ENCODE results near the gene WNK2.

WNK2 gene

GRCh38 chr9:93303258-93303771, 119.4 kb downstream of the WNK2 start:
- Mint-ChIP-seq H3K4me3 (no peak overlapping the region), H3K36me3 (ENCODE audit: low read depth) (no peaks in the 10 kb centered on the region), H3K27ac (no peak overlapping the region), H3K9me3 (no peaks in the 10 kb centered on the region), H3K27me3 (no peaks in the 10 kb centered on the region), H3K4me1 (ENCODE audit: low read depth) (no peaks in the 10 kb centered on the region)

DNA sequence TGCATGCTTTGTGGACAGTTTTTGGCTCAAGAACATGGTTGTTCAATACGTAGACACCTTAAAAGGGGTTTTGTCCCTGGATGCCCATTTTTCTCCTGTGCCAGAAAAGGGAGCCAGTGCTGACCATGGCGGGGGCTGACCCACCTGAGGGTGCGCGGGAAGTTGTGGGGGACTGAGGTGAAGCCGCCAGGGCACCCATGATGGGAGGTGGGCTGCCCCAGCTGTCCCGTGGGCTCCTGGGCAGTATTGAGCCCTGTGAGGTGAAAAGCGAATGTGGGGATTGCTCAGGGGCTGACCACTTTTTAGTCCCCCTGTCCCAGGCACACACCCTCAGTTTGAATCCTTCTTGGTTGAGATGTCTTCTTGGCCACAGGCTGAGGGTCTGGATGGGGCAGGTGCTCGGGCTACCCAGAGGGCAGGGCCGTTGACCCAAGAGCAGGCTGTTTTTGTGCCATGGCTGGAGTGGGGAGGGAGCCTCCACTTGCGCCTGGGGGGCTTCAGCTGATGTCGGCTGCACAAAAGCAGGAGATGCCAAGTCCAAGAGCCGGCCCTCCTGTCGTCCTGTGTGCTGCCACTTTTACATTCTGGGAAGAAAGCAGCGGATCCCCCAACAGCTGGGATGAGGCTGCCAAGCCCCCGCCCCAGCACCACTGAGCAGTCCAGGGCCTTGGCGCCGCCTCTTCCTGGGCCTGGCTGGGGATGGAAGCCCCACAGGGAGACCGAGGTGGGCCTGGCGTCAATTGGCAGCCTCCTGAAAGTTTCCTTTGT, 120.1 kb downstream of the WNK2 start:
- Mint-ChIP-seq H3K27me3 (no peaks in the 10 kb centered on the region), H3K9me3 (no peaks in the 10 kb centered on the region), H3K4me1 (ENCODE audit: low read depth) (no peaks in the 10 kb centered on the region), H3K4me3 (no peak overlapping the region), H3K27ac (no peak overlapping the region), H3K36me3 (ENCODE audit: low read depth) (no peaks in the 10 kb centered on the region)

- H3K4me3 Mint-ChIP-seq = no peak overlapping the region
- H3K27me3 Mint-ChIP-seq = no peaks in the 10 kb centered on the region
- no peak overlapping the region for H3K27ac Mint-ChIP-seq
- no peaks in the 10 kb centered on the region for H3K9me3 Mint-ChIP-seq
- H3K4me1 Mint-ChIP-seq (ENCODE audit: low read depth) = no peaks in the 10 kb centered on the region
- H3K36me3 Mint-ChIP-seq (ENCODE audit: low read depth) = no peaks in the 10 kb centered on the region
Observed at GRCh38 chr9:93304574-93305496, 120.9 kb downstream of the WNK2 start.

GRCh38 chr9:93305497-93306020, 121.6 kb downstream of the WNK2 start:
- no peak overlapping the region for H3K4me3 Mint-ChIP-seq
- no peaks in the 10 kb centered on the region for H3K36me3 Mint-ChIP-seq (ENCODE audit: low read depth)
- H3K27me3 Mint-ChIP-seq = no peaks in the 10 kb centered on the region
- no peaks in the 10 kb centered on the region for H3K9me3 Mint-ChIP-seq
- no peaks in the 10 kb centered on the region for H3K4me1 Mint-ChIP-seq (ENCODE audit: low read depth)
- no peak overlapping the region for H3K27ac Mint-ChIP-seq

DNA sequence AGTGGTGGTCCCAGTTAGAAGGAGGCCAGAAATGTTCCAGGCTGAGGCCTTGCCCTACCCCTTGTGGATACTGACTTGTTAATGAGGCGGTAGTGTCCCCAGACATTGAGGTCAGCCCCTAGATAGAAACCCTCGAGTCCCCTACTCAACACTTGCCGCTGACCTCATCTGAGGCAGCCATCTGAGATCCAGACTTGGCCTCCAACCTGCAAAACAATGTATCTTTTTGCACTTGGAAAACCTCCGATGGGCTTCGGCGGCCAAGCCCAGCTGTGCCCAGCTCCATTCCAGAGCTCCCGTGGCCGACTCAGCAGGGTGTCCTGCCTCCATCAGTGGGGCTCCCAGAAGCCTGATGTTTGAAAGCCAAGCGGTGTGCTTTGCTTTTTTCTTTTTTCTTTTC, 122.1 kb downstream of the WNK2 start:
- Mint-ChIP-seq H3K9me3 (no peaks in the 10 kb centered on the region), H3K27ac (no peak overlapping the region), H3K4me1 (ENCODE audit: low read depth) (no peaks in the 10 kb centered on the region), H3K27me3 (no peaks in the 10 kb centered on the region), H3K36me3 (ENCODE audit: low read depth) (no peaks in the 10 kb centered on the region), H3K4me3 (no peak overlapping the region)

DNA sequence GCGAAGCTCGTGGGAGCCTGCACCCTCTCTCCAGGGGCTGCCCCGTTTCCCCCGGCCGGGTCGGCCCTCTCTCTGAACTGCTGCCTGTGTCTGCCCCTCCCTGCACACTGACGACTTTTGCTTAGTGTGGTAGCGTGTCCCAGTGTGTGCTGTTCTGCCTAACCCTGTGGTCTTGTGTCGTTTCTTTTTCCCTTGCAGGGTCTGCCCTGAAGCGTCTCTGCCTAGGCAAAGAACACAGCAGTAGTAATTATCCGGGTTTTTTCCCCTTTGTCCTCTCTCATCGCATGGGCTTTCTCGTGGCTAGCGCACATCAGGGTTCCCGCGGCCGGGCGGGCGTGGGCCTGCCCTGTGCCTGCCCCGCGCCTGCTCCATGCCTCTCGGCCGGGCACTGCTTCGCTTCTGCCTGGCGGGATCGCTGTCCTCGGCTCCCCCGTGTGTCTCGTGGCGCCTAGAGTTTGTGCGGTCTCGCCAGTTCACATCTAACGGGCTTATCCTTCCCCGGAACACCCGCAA, 122.7 kb downstream of the WNK2 start:
- Mint-ChIP-seq H3K27me3 (no peaks in the 10 kb centered on the region), H3K4me3 (no peak overlapping the region), H3K4me1 (ENCODE audit: low read depth) (no peaks in the 10 kb centered on the region), H3K27ac (no peak overlapping the region), H3K9me3 (no peaks in the 10 kb centered on the region), H3K36me3 (ENCODE audit: low read depth) (no peaks in the 10 kb centered on the region)

- H3K27ac Mint-ChIP-seq = no peak overlapping the region
- H3K4me1 Mint-ChIP-seq (ENCODE audit: low read depth) = no peaks in the 10 kb centered on the region
- no peaks in the 10 kb centered on the region for H3K9me3 Mint-ChIP-seq
- H3K4me3 Mint-ChIP-seq = no peak overlapping the region
- peaks cover 1% of the 10 kb centered on the region for H3K27me3 Mint-ChIP-seq
- no peaks in the 10 kb centered on the region for H3K36me3 Mint-ChIP-seq (ENCODE audit: low read depth)
Observed at GRCh38 chr9:93307468-93308157, 123.7 kb downstream of the WNK2 start.

DNA sequence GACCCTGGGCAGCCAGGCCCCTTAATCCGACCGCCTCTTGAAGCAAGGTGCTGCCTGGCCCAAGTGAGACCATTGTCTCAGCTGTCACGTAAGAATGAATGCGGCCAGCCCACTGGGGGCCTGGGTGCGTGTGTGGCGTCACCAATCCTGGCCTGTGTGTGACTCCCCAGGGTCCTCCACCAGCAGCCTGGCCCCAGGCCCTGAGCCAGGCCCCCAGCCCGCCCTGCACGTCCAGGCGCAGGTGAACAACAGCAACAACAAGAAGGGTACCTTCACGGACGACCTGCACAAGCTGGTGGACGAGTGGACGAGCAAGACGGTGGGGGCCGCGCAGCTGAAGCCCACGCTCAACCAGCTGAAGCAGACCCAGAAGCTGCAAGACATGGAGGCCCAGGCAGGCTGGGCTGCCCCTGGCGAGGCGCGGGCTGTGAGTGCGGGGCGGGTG, 124.2 kb downstream of the WNK2 start:
- Mint-ChIP-seq H3K4me3 (no peak overlapping the region), H3K9me3 (no peaks in the 10 kb centered on the region), H3K27me3 (peaks cover 6% of the 10 kb centered on the region), H3K27ac (no peak overlapping the region), H3K36me3 (ENCODE audit: low read depth) (no peaks in the 10 kb centered on the region), H3K4me1 (ENCODE audit: low read depth) (no peaks in the 10 kb centered on the region)

GRCh38 chr9:93308676-93309075, 124.7 kb downstream of the WNK2 start:
- Mint-ChIP-seq H3K4me1 (ENCODE audit: low read depth) (no peaks in the 10 kb centered on the region), H3K4me3 (no peak overlapping the region), H3K27ac (no peak overlapping the region), H3K27me3 (peaks cover 6% of the 10 kb centered on the region), H3K9me3 (no peaks in the 10 kb centered on the region), H3K36me3 (ENCODE audit: low read depth) (no peaks in the 10 kb centered on the region)

DNA sequence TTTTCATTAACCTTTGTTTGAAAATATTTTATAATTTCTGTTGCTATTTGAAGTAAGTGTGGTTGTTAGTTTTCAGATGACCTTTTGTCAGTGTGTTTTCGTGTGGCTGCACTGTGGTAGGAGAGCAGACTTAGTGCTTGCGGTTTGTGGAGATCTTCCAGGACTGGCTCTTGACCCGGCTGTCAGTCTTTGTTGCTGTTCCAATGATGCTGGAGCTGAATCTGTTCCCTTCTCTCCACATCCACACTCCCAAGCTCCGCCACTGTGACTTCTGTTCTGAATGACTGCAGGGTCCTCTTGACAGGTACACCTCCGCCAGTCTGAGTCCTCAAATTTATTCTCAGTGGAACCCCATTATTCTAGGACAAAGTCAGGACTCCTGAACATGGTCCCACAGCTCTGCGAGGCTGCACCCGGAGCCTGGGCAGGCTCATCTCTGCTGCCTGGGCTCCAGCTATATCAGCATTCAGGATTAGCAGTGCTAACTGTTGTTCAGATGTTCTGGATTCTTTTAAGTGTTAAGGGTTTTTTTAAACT, 126.0 kb downstream of the WNK2 start:
- H3K36me3 Mint-ChIP-seq (ENCODE audit: low read depth) = no peaks in the 10 kb centered on the region
- no peak overlapping the region for H3K27ac Mint-ChIP-seq
- H3K4me1 Mint-ChIP-seq (ENCODE audit: low read depth) = no peaks in the 10 kb centered on the region
- no peak overlapping the region for H3K4me3 Mint-ChIP-seq
- H3K9me3 Mint-ChIP-seq = no peaks in the 10 kb centered on the region
- peaks cover 6% of the 10 kb centered on the region for H3K27me3 Mint-ChIP-seq

DNA sequence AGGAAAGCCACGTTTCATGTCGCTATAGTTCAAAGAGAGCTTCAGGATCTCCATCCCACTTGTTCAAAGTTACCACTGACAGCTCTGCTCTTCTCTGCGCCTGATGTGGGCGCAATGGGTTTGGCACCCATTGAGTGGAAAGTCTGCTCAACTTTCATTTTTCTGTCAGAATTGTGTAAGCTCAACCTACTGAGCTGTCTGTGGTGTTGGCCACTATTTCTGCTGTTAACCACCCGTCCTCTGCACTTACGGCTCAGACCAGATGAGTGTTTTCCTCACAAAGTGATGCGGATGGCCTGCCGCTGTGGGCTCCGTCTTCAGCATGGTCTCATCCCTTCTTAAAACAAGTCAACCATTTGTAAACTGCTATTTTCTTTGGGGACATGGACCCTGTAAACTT, 131.2 kb downstream of the WNK2 start:
- no peak overlapping the region for H3K27ac Mint-ChIP-seq
- no peaks in the 10 kb centered on the region for H3K9me3 Mint-ChIP-seq
- H3K27me3 Mint-ChIP-seq = peaks cover 19% of the 10 kb centered on the region
- peaks cover 9% of the 10 kb centered on the region for H3K4me1 Mint-ChIP-seq (ENCODE audit: low read depth)
- no peaks in the 10 kb centered on the region for H3K36me3 Mint-ChIP-seq (ENCODE audit: low read depth)
- H3K4me3 Mint-ChIP-seq = no peak overlapping the region

GRCh38 chr9:93315960-93316359, 132.0 kb downstream of the WNK2 start:
- H3K36me3 Mint-ChIP-seq (ENCODE audit: low read depth) = no peaks in the 10 kb centered on the region
- peaks cover 19% of the 10 kb centered on the region for H3K27me3 Mint-ChIP-seq
- no peak overlapping the region for H3K27ac Mint-ChIP-seq
- H3K9me3 Mint-ChIP-seq = no peaks in the 10 kb centered on the region
- H3K4me3 Mint-ChIP-seq = no peak overlapping the region
- H3K4me1 Mint-ChIP-seq (ENCODE audit: low read depth) = peaks cover 9% of the 10 kb centered on the region

DNA sequence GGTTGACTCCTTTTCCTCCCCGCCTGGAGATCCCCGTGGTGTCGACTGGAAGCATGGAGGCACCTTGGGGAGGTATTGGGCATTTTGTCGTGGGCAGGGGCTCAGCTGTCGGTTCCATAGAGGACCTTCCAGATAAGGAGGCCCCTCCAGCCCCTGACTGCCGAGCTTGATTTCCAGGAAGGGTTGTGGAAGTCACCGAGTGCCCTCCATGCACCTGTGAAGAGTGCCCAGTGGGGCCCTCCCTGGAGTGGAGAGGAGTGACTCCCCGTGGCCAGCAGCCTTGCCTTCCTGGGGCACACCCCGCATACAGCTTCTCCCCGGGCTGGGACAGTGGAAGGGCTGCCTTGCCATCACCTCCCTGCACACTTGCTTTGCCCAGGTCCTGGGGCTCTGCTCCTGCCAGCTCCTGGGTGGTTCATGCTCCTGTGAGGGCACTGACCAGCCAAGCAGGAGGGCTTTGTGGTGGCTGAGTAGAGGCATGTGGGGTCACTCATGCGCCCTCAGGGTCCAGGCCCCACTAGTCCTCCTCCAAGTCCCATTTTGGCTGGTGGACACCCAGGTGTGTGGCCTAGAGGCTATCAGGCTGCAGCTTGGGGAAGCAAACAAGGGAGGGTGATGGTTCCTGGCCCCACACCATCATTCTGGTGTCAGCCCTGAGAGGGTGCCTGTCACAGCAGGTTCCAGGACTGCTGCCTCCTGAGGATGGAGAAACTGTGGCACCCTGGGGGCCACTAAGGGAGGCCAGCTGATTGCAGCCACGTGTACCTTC, 133.0 kb downstream of the WNK2 start:
- peaks cover 19% of the 10 kb centered on the region for H3K27me3 Mint-ChIP-seq
- peaks cover 9% of the 10 kb centered on the region for H3K4me1 Mint-ChIP-seq (ENCODE audit: low read depth)
- H3K9me3 Mint-ChIP-seq = no peaks in the 10 kb centered on the region
- H3K27ac Mint-ChIP-seq = no peak overlapping the region
- no peak overlapping the region for H3K4me3 Mint-ChIP-seq
- no peaks in the 10 kb centered on the region for H3K36me3 Mint-ChIP-seq (ENCODE audit: low read depth)

All from stimulated activated naive CD8-positive, alpha-beta T cell treated with anti-CD3 and anti-CD28 coated beads, Interleukin-15, Interleukin-2, amounts not matched to agents 100 ng/mL and 50 ng/mL, for 24 hours (primary cell).